ENCODE measurements around the gene MPP2. TPM values are rescaled to one million over a fixed set of nuclear protein-coding genes. Genes with fewer than 3 reads are reported as not detected.
A peak's percentile ranks its signal among the peaks of the same experiment; 100 is the strongest.

Gene MPP2
- total and polyA plus RNA-seq, 2 of the 13 experiments (the other 11 are each of a cell fraction or from before 2014, with no cell fraction given): 0.20 to 1.7 TPM

GRCh38 chr17:43931062-43931571, 23.8 kb upstream of the MPP2 start (continued):
- TF ChIP-seq ZNF816 (CRISPR knock-in tag; IDR thresholded peaks at IDR 0.05; ENCODE audit: borderline replicate concordance) (no peak), ZSCAN31 (CRISPR knock-in tag; IDR thresholded peaks at IDR 0.05; ENCODE audit: low read depth) (no peak), MEF2D (CRISPR knock-in tag; IDR thresholded peaks at IDR 0.05) (peak; percentile 22; the same call in 1 of the 2 replicates), ZNF33B (CRISPR knock-in tag; IDR thresholded peaks at IDR 0.05) (no peak), TMF1 (CRISPR knock-in tag; IDR thresholded peaks at IDR 0.05; ENCODE audit: low read depth) (no peak), ZNF329 (CRISPR knock-in tag; IDR thresholded peaks at IDR 0.05; ENCODE audit: low read depth) (no peak), ZNF609 (CRISPR knock-in tag; IDR thresholded peaks at IDR 0.05; ENCODE audit: borderline replicate concordance) (0 out of 2 replicates have a peak, but pooled peaks have one; percentile 21), MATR3 (CRISPR knock-in tag; IDR thresholded peaks at IDR 0.05) (no peak), RBAK (CRISPR knock-in tag; IDR thresholded peaks at IDR 0.05) (no peak), ZBTB26 (CRISPR knock-in tag; IDR thresholded peaks at IDR 0.05; ENCODE audit: borderline replicate concordance) (0 out of 2 replicates have a peak, but pooled peaks have one; percentile 16), RXRA (CRISPR knock-in tag; IDR thresholded peaks at IDR 0.05) (peak; percentile 93), HIC2 (CRISPR knock-in tag; IDR thresholded peaks at IDR 0.05; ENCODE audit: low read depth) (no peak), ZNF616 (CRISPR knock-in tag; IDR thresholded peaks at IDR 0.05; ENCODE audit: low read depth) (no peak), PHF20 (CRISPR knock-in tag; IDR thresholded peaks at IDR 0.05) (no peak), ELF3 (CRISPR knock-in tag; IDR thresholded peaks at IDR 0.05) (0 out of 2 replicates have a peak, but pooled peaks have one; percentile 19)
- TF ChIP-seq, protein P1, sequence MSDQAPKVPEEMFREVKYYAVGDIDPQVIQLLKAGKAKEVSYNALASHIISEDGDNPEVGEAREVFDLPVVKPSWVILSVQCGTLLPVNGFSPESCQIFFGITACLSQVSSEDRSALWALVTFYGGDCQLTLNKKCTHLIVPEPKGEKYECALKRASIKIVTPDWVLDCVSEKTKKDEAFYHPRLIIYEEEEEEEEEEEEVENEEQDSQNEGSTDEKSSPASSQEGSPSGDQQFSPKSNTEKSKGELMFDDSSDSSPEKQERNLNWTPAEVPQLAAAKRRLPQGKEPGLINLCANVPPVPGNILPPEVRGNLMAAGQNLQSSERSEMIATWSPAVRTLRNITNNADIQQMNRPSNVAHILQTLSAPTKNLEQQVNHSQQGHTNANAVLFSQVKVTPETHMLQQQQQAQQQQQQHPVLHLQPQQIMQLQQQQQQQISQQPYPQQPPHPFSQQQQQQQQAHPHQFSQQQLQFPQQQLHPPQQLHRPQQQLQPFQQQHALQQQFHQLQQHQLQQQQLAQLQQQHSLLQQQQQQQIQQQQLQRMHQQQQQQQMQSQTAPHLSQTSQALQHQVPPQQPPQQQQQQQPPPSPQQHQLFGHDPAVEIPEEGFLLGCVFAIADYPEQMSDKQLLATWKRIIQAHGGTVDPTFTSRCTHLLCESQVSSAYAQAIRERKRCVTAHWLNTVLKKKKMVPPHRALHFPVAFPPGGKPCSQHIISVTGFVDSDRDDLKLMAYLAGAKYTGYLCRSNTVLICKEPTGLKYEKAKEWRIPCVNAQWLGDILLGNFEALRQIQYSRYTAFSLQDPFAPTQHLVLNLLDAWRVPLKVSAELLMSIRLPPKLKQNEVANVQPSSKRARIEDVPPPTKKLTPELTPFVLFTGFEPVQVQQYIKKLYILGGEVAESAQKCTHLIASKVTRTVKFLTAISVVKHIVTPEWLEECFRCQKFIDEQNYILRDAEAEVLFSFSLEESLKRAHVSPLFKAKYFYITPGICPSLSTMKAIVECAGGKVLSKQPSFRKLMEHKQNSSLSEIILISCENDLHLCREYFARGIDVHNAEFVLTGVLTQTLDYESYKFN (CRISPR knock-in tag; conservative IDR thresholded peaks at IDR 0.05): peak; percentile 77
- TF ChIP-seq, protein P2, sequence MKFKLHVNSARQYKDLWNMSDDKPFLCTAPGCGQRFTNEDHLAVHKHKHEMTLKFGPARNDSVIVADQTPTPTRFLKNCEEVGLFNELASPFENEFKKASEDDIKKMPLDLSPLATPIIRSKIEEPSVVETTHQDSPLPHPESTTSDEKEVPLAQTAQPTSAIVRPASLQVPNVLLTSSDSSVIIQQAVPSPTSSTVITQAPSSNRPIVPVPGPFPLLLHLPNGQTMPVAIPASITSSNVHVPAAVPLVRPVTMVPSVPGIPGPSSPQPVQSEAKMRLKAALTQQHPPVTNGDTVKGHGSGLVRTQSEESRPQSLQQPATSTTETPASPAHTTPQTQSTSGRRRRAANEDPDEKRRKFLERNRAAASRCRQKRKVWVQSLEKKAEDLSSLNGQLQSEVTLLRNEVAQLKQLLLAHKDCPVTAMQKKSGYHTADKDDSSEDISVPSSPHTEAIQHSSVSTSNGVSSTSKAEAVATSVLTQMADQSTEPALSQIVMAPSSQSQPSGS (CRISPR knock-in tag; IDR thresholded peaks at IDR 0.05): no peak

All from HepG2 (cell line).